Measurements from ENCODE around the gene NR2F6.

DNA sequence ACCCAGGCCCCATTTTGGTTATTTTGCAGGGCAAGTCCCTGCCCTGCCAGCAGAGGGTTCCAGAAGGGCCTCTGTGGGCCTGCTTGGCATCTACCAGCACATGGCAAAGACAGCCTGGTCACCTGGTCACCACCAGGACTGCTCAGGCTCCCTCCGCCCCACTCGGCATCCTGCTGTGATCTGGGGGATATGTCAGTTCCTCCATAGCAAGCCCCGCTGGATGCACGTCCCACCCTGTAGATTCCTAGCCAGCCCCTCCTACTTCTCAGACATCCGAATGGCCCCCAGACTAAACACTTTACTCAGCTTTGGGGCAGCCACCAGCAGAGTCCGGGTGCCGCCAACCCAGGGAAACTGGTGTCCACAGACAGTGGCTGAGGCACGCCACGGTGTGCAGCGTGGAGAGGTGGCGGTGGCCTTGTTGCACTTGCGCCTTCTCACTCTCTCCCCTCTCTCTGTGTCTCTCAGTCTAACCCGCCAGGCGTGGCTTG, 62.4 kb downstream of the NR2F6 start:
- TF ChIP-seq, protein P1, sequence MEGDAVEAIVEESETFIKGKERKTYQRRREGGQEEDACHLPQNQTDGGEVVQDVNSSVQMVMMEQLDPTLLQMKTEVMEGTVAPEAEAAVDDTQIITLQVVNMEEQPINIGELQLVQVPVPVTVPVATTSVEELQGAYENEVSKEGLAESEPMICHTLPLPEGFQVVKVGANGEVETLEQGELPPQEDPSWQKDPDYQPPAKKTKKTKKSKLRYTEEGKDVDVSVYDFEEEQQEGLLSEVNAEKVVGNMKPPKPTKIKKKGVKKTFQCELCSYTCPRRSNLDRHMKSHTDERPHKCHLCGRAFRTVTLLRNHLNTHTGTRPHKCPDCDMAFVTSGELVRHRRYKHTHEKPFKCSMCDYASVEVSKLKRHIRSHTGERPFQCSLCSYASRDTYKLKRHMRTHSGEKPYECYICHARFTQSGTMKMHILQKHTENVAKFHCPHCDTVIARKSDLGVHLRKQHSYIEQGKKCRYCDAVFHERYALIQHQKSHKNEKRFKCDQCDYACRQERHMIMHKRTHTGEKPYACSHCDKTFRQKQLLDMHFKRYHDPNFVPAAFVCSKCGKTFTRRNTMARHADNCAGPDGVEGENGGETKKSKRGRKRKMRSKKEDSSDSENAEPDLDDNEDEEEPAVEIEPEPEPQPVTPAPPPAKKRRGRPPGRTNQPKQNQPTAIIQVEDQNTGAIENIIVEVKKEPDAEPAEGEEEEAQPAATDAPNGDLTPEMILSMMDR (IDR thresholded peaks at IDR 0.05) = no peak
- TF ChIP-seq POLR2A (IDR thresholded peaks at IDR 0.05) = no peak
